Liver (tissue), 9 donors: ENCODE data around the gene ZNF446. TPM values are rescaled to one million over a fixed set of nuclear protein-coding genes. Genes with fewer than 3 reads are reported as not detected.

Experiments
- DNase-seq: peaks from one replicate; pipeline ENCODE4 v3.0.0-alpha.2; 2017; ENCODE audit warnings: low spot score
- H3K27ac ChIP-seq, 2 donors: one replicate each; pipeline ENCODE4 v1.7.0; 2013; ENCODE audit warnings: inconsistent platforms in 2 of 2, low read length in 2 of 2, control low read depth in 1 of 2, low read depth in 1 of 2, mild to moderate bottlenecking in 1 of 2
- H3K27me3 ChIP-seq, 4 donors: one replicate each; pipeline versions ENCODE4 v1.6.1 to v1.7.0; 2013; ENCODE audit warnings: low read length in 3 of 4, inconsistent platforms in 1 of 4, mild to moderate bottlenecking in 1 of 4, moderate library complexity in 1 of 4; ENCODE audit not compliant: control insufficient read depth in 4 of 4, insufficient read depth in 4 of 4
- H3K36me3 ChIP-seq, 4 donors: one replicate each; pipeline versions ENCODE4 v1.6.1 to v1.7.0; 2013; ENCODE audit warnings: low read length in 3 of 4, mild to moderate bottlenecking in 3 of 4, low read depth in 1 of 4, moderate library complexity in 1 of 4; ENCODE audit not compliant: control insufficient read depth in 4 of 4, insufficient read depth in 3 of 4
- H3K4me1 ChIP-seq, 4 donors: one replicate each; pipeline versions ENCODE4 v1.6.1 to v1.7.0; 2013; ENCODE audit warnings: low read length in 3 of 4, mild to moderate bottlenecking in 3 of 4, moderate library complexity in 1 of 4; ENCODE audit not compliant: control insufficient read depth in 4 of 4, insufficient read depth in 4 of 4
- H3K4me3 ChIP-seq, 3 donors: one replicate each; pipeline versions ENCODE4 v1.6.1 to v1.7.0; 2013; ENCODE audit warnings: low read length in 3 of 3, control low read depth in 1 of 3, low read depth in 1 of 3, mild to moderate bottlenecking in 1 of 3
- H3K9ac ChIP-seq, 2 donors: one replicate each; pipeline ENCODE4 v1.7.0; 2013; ENCODE audit warnings: low read length in 2 of 2, mild to moderate bottlenecking in 2 of 2, moderate library complexity in 2 of 2, control low read depth in 1 of 2, low read depth in 1 of 2
- H3K9me3 ChIP-seq, 4 donors: one replicate each; pipeline versions ENCODE4 v1.6.1 to v1.7.0; 2013; ENCODE audit warnings: low read length in 3 of 4; ENCODE audit not compliant: control insufficient read depth in 4 of 4
- ATF3 ChIP-seq: IDR thresholded peaks from 2 replicates; pipeline ENCODE4 v1.6.1; 2016; ENCODE audit warnings: antibody characterized with exemption
- EGR1 ChIP-seq, 2 donors: IDR thresholded peaks; 2 replicates each; pipeline ENCODE4 v1.6.1; 2016 to 2018; ENCODE audit warnings: antibody characterized with exemption in 2 of 2, low read depth in 2 of 2
- FOXA1 ChIP-seq: IDR thresholded peaks from 2 replicates; pipeline ENCODE4 v1.6.1; 2016; ENCODE audit warnings: antibody characterized with exemption
- FOXA2 ChIP-seq: IDR thresholded peaks from 2 replicates; pipeline ENCODE4 v1.6.1; 2016; ENCODE audit warnings: antibody characterized with exemption
- HNF4A ChIP-seq, 2 donors: conservative IDR thresholded peaks; 2 replicates each; pipeline ENCODE4 v1.6.1; 2016; ENCODE audit warnings: antibody characterized with exemption in 2 of 2, mild to moderate bottlenecking in 2 of 2
- HNF4G ChIP-seq: IDR thresholded peaks from 2 replicates; pipeline ENCODE4 v1.6.1; 2016; ENCODE audit warnings: antibody characterized with exemption
- JUND ChIP-seq, 2 donors: IDR thresholded peaks; 2 replicates each; pipeline ENCODE4 v1.6.1; 2016; ENCODE audit warnings: antibody characterized with exemption in 2 of 2
- MAX ChIP-seq: IDR thresholded peaks from 2 replicates; pipeline ENCODE4 v1.6.1; 2016; ENCODE audit warnings: antibody characterized with exemption
- NR2F2 ChIP-seq: IDR thresholded peaks from 2 replicates; pipeline ENCODE4 v1.6.1; 2016; ENCODE audit warnings: antibody characterized with exemption
- RAD21 ChIP-seq, 2 donors: IDR thresholded peaks; 2 replicates each; pipeline ENCODE4 v1.6.1; 2016; ENCODE audit warnings: antibody characterized with exemption in 2 of 2, mild to moderate bottlenecking in 2 of 2
- SP1 ChIP-seq: IDR thresholded peaks from 2 replicates; pipeline ENCODE4 v1.6.1; 2018; ENCODE audit warnings: antibody characterized with exemption, mild to moderate bottlenecking
- TAF1 ChIP-seq: conservative IDR thresholded peaks from 2 replicates; pipeline ENCODE4 v1.6.1; 2016; ENCODE audit warnings: antibody characterized with exemption, mild to moderate bottlenecking
- YY1 ChIP-seq: IDR thresholded peaks from 2 replicates; pipeline ENCODE4 v1.6.1; 2016; ENCODE audit warnings: antibody characterized with exemption, mild to moderate bottlenecking
- ZBTB33 ChIP-seq: IDR thresholded peaks from 2 replicates; pipeline ENCODE4 v1.6.1; 2016; ENCODE audit warnings: antibody characterized with exemption
- WGBS: extraction: QIAGEN DNeasy Blood & Tissue Kit; methylation state at CpG from one replicate; pipeline ENCODE4 v1.1.7; 2013; 5-methylcytosine and 5-hydroxymethylcytosine counted together
- polyA plus RNA-seq, 2 donors: library from polyadenylated mRNA; stranded (reverse) in 1 of 2; unstranded in 1 of 2; fragments of 200-250 nt in 1 of 2; fragments of >200 nt in 1 of 2; fragmentation: Nextera tagmentation in 1 of 2; extraction: Ambion mirVana in 1 of 2; gene quantifications; one replicate each; pipeline versions ENCODE4 v1.2.1 to v1.2.3, GENCODE V29; 2013 to 2015
- total RNA-seq, 2 donors: library from RNA; depleted of rRNA; stranded (reverse); fragments of >200 nt; gene quantifications; one replicate each; pipeline ENCODE4 v1.2.3, GENCODE V29; 2014
- TF ChIP-seq, protein P1 (sequence below): fragments of 150-350 bp; IDR thresholded peaks from 2 replicates; pipeline ENCODE4 v1.5.1; 2017; ENCODE audit warnings: improper control_type of control experiment, low read depth, low read length; ENCODE audit not compliant: missing input control
- TF ChIP-seq, protein P2 (sequence below): IDR thresholded peaks from 2 replicates; pipeline ENCODE4 v1.6.1; 2016; ENCODE audit warnings: antibody characterized with exemption, mild to moderate bottlenecking
- donor health status: healthy.
- donor health status: healthy.
- donor health status: healthy.
- donor health status: healthy.
- donor health status: healthy.

ZNF446 gene
- total and polyA plus RNA-seq, 4 donors = 2.8 to 4.8 (median 3.9) TPM

GRCh38 chr19:58520257-58520599 is 44.1 kb downstream of the ZNF446 start:
- TF ChIP-seq FOXA2 (no peak), NR2F2 (no peak), HNF4A (conservative IDR thresholded peaks at IDR 0.05) (no peak), JUND (IDR thresholded peaks at IDR 0.05) (no peak), MAX (no peak), YY1 (no peak), HNF4G (no peak), ZBTB33 (no peak), TAF1 (no peak), ATF3 (no peak), FOXA1 (no peak), RAD21 (IDR thresholded peaks at IDR 0.05) (no peak)
- TF ChIP-seq, protein P1, sequence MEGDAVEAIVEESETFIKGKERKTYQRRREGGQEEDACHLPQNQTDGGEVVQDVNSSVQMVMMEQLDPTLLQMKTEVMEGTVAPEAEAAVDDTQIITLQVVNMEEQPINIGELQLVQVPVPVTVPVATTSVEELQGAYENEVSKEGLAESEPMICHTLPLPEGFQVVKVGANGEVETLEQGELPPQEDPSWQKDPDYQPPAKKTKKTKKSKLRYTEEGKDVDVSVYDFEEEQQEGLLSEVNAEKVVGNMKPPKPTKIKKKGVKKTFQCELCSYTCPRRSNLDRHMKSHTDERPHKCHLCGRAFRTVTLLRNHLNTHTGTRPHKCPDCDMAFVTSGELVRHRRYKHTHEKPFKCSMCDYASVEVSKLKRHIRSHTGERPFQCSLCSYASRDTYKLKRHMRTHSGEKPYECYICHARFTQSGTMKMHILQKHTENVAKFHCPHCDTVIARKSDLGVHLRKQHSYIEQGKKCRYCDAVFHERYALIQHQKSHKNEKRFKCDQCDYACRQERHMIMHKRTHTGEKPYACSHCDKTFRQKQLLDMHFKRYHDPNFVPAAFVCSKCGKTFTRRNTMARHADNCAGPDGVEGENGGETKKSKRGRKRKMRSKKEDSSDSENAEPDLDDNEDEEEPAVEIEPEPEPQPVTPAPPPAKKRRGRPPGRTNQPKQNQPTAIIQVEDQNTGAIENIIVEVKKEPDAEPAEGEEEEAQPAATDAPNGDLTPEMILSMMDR = no peak
- TF ChIP-seq, protein P2, sequence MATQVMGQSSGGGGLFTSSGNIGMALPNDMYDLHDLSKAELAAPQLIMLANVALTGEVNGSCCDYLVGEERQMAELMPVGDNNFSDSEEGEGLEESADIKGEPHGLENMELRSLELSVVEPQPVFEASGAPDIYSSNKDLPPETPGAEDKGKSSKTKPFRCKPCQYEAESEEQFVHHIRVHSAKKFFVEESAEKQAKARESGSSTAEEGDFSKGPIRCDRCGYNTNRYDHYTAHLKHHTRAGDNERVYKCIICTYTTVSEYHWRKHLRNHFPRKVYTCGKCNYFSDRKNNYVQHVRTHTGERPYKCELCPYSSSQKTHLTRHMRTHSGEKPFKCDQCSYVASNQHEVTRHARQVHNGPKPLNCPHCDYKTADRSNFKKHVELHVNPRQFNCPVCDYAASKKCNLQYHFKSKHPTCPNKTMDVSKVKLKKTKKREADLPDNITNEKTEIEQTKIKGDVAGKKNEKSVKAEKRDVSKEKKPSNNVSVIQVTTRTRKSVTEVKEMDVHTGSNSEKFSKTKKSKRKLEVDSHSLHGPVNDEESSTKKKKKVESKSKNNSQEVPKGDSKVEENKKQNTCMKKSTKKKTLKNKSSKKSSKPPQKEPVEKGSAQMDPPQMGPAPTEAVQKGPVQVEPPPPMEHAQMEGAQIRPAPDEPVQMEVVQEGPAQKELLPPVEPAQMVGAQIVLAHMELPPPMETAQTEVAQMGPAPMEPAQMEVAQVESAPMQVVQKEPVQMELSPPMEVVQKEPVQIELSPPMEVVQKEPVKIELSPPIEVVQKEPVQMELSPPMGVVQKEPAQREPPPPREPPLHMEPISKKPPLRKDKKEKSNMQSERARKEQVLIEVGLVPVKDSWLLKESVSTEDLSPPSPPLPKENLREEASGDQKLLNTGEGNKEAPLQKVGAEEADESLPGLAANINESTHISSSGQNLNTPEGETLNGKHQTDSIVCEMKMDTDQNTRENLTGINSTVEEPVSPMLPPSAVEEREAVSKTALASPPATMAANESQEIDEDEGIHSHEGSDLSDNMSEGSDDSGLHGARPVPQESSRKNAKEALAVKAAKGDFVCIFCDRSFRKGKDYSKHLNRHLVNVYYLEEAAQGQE = no peak
- WGBS = 14% methylated on average over 7 of the region's 7 CpGs
- no peaks in the 10 kb centered on the region for H3K9me3 ChIP-seq
- no peaks in the 10 kb centered on the region for H3K27me3 ChIP-seq
- DNase-seq = no peak
- H3K4me3 ChIP-seq = peak overlapping the region; percentile 78 to 94 (median 88)
- peaks cover 2 to 37% (median 20%) of the 10 kb centered on the region in 4 donors for H3K4me1 ChIP-seq
- H3K27ac ChIP-seq = peak overlapping the region; percentile 95
- peak overlapping the region; percentile 61 to 72 for H3K9ac ChIP-seq
- H3K36me3 ChIP-seq = peaks cover 0 to 9% (median 3%) of the 10 kb centered on the region in 4 donors

- 84% methylated on average over 4 of the region's 4 CpGs for WGBS
- H3K9ac ChIP-seq = no peak overlapping the region
- no peak for TF ChIP-seq SP1
- TF ChIP-seq, protein P1 = no peak
- no peak for TF ChIP-seq HNF4A (conservative IDR thresholded peaks at IDR 0.05)
- no peak for TF ChIP-seq FOXA2
- no peak for TF ChIP-seq EGR1 (IDR thresholded peaks at IDR 0.05; ENCODE audit: low read depth in 2 of 2)
- TF ChIP-seq JUND (IDR thresholded peaks at IDR 0.05) = no peak
- TF ChIP-seq NR2F2 = no peak
- TF ChIP-seq HNF4G = no peak
- TF ChIP-seq ZBTB33 = no peak
- TF ChIP-seq, protein P2 = no peak
These were observed 45.5 kb downstream of the ZNF446 start for GRCh38 chr19:58521651-58522050.

More at GRCh38 chr19:58521651-58522050, 45.5 kb downstream of the ZNF446 start:
- Histone ChIP-seq H3K4me1 (peaks cover 2 to 29% (median 20%) of the 10 kb centered on the region in 4 donors), H3K9me3 (no peaks in the 10 kb centered on the region), H3K4me3 (no peak overlapping the region), H3K36me3 (peaks cover 0 to 4% (median under 1%) of the 10 kb centered on the region in 4 donors), H3K27me3 (no peaks in the 10 kb centered on the region), H3K27ac (no peak overlapping the region)
- no peak for DNase-seq
